ENCODE measurements around the gene LDLRAD4.

The LDLRAD4 gene

DNA sequence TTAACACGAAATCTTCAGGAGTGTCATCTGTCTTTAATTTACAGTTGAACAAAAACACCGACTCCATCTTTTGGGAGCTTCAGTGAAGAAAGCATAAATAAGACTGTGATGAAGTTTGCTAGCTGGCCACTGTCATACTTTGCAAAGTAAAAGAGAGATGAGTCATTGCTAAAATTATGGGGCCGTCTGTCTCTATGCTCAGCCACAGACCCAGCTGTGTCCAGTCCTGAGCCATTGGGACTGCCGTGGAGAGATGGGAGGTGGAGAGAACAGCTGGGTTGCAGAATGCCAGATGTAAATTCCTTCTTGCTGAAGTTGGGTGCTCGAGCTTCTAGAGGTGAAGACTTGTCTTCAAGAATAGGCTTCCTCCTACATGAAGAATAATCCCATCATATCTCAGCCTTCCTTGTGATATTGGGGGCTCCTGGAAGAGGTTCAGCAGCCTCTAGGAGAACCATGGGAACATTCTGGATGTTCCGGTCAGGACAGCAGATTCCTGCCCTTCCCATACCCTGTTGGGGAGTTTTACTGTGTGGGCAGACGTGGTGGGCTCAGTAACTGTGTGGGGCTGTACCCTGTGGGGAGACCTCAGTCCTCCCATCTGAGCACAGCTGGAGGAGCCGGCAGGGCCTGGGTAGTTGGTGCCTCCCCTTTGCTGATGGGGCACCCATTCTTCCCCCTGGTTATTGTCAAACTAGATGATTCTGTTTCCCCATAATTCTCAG lies 71.1 kb downstream of the LDLRAD4 start:
- no peak for TF ChIP-seq GABPA (IDR thresholded peaks at IDR 0.05; ENCODE audit: low read depth)
- TF ChIP-seq SPI1 (IDR thresholded peaks at IDR 0.05; ENCODE audit: borderline replicate concordance, low read depth), result no peak
- no peak for TF ChIP-seq POLR2AphosphoS5 (IDR thresholded peaks at IDR 0.05; ENCODE audit: low read depth)
- TF ChIP-seq, protein P1, sequence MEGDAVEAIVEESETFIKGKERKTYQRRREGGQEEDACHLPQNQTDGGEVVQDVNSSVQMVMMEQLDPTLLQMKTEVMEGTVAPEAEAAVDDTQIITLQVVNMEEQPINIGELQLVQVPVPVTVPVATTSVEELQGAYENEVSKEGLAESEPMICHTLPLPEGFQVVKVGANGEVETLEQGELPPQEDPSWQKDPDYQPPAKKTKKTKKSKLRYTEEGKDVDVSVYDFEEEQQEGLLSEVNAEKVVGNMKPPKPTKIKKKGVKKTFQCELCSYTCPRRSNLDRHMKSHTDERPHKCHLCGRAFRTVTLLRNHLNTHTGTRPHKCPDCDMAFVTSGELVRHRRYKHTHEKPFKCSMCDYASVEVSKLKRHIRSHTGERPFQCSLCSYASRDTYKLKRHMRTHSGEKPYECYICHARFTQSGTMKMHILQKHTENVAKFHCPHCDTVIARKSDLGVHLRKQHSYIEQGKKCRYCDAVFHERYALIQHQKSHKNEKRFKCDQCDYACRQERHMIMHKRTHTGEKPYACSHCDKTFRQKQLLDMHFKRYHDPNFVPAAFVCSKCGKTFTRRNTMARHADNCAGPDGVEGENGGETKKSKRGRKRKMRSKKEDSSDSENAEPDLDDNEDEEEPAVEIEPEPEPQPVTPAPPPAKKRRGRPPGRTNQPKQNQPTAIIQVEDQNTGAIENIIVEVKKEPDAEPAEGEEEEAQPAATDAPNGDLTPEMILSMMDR (IDR thresholded peaks at IDR 0.05; ENCODE audit: insufficient read depth, low read length), result no peak
- TF ChIP-seq, protein P2, sequence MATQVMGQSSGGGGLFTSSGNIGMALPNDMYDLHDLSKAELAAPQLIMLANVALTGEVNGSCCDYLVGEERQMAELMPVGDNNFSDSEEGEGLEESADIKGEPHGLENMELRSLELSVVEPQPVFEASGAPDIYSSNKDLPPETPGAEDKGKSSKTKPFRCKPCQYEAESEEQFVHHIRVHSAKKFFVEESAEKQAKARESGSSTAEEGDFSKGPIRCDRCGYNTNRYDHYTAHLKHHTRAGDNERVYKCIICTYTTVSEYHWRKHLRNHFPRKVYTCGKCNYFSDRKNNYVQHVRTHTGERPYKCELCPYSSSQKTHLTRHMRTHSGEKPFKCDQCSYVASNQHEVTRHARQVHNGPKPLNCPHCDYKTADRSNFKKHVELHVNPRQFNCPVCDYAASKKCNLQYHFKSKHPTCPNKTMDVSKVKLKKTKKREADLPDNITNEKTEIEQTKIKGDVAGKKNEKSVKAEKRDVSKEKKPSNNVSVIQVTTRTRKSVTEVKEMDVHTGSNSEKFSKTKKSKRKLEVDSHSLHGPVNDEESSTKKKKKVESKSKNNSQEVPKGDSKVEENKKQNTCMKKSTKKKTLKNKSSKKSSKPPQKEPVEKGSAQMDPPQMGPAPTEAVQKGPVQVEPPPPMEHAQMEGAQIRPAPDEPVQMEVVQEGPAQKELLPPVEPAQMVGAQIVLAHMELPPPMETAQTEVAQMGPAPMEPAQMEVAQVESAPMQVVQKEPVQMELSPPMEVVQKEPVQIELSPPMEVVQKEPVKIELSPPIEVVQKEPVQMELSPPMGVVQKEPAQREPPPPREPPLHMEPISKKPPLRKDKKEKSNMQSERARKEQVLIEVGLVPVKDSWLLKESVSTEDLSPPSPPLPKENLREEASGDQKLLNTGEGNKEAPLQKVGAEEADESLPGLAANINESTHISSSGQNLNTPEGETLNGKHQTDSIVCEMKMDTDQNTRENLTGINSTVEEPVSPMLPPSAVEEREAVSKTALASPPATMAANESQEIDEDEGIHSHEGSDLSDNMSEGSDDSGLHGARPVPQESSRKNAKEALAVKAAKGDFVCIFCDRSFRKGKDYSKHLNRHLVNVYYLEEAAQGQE (IDR thresholded peaks at IDR 0.05; ENCODE audit: insufficient replicate concordance, low read depth), result no peak
- Histone ChIP-seq H3K4me3 (replicated peaks; ENCODE audit: insufficient read depth, low read length) (no peak overlapping the region), H3K27me3 (ENCODE audit: insufficient read depth, poor library complexity, severe bottlenecking) (peaks cover 3% of the 10 kb centered on the region), H3K27ac (replicated peaks) (no peak overlapping the region)
- DNase-seq (ENCODE audit: low read depth in 1 of 2, low spot score in 1 of 2), result no peak

DNA sequence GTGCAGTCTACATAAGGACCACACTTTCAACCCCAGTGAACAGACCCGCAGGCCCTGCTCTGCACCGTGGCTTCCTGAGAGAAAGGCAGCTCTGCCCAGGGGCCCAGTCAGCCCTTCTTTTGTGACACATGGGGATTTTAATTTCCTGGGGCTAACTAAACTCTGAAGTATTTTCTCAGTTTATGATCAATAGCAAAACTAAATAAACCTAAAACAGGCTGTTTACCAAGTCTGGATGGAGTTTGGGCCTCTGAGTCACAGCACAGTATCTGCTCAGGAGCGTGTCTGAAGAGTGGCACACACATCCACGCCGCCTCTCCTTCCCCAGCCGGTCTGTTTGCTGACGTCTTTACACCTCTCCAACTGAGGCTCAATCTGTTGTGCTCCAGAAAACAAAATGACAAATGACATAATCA lies 72.3 kb downstream of the LDLRAD4 start:
- TF ChIP-seq POLR2AphosphoS5 (IDR thresholded peaks at IDR 0.05; ENCODE audit: low read depth) (no peak), GABPA (IDR thresholded peaks at IDR 0.05; ENCODE audit: low read depth) (no peak), SPI1 (IDR thresholded peaks at IDR 0.05; ENCODE audit: borderline replicate concordance, low read depth) (no peak)
- TF ChIP-seq, protein P1 (IDR thresholded peaks at IDR 0.05; ENCODE audit: insufficient read depth, low read length), result no peak
- TF ChIP-seq, protein P2 (IDR thresholded peaks at IDR 0.05; ENCODE audit: insufficient replicate concordance, low read depth), result no peak
- no peak overlapping the region for H3K4me3 ChIP-seq (replicated peaks; ENCODE audit: insufficient read depth, low read length)
- no peak for DNase-seq (ENCODE audit: low read depth in 1 of 2, low spot score in 1 of 2)
- H3K27me3 ChIP-seq (ENCODE audit: insufficient read depth, poor library complexity, severe bottlenecking), result peaks cover 3% of the 10 kb centered on the region
- no peak overlapping the region for H3K27ac ChIP-seq (replicated peaks)

DNA sequence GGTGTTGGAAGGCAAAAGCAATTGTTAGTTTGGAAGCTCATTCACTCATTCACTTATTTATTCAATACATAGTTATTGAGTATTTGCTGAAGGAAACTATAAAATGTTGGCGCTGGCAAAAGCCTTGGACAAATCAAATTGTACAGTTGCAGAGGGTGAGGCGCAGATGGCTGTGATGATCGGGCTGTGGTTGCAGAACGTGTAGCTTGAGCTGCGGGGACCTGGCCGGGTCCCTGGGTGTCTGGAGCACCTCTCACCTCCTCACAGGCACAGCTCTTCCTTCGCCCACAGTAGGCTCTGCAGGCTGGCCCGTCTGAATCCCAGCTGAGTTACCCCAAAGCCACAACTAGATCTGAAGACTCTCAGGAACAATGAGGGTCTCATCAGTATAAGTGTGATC lies 72.7 kb downstream of the LDLRAD4 start:
- Histone ChIP-seq H3K4me3 (replicated peaks; ENCODE audit: insufficient read depth, low read length) (no peak overlapping the region), H3K27me3 (ENCODE audit: insufficient read depth, poor library complexity, severe bottlenecking) (peaks cover 3% of the 10 kb centered on the region), H3K27ac (replicated peaks) (no peak overlapping the region)
- DNase-seq (ENCODE audit: low read depth in 1 of 2, low spot score in 1 of 2), result no peak
- TF ChIP-seq, protein P1 (IDR thresholded peaks at IDR 0.05; ENCODE audit: insufficient read depth, low read length), result no peak
- TF ChIP-seq POLR2AphosphoS5 (IDR thresholded peaks at IDR 0.05; ENCODE audit: low read depth) (no peak), GABPA (IDR thresholded peaks at IDR 0.05; ENCODE audit: low read depth) (no peak), SPI1 (IDR thresholded peaks at IDR 0.05; ENCODE audit: borderline replicate concordance, low read depth) (no peak)
- TF ChIP-seq, protein P2 (IDR thresholded peaks at IDR 0.05; ENCODE audit: insufficient replicate concordance, low read depth), result no peak

All from HL-60 (cell line).